ENCODE measurements around the gene SLCO1B3.

DNA sequence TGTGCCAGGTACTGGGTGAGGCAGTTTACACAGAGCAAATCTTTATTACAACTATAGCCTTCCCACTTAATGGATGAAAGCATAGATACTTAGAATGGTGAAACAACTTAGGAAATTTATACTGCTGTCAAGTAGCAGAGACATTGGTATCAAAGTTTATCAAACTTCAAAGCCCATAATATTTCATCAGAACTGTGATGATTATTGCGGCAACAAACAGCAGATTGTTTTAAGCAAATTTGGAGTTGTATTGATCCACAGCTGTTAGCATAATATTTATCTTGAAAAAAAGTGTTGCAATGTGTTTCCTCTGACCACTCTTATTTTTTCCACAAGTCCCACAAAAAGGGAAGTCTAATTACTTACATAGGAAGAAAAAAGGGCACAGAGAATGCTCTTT is 2.0 kb upstream of the SLCO1B3 start:
- TF ChIP-seq, protein P1, sequence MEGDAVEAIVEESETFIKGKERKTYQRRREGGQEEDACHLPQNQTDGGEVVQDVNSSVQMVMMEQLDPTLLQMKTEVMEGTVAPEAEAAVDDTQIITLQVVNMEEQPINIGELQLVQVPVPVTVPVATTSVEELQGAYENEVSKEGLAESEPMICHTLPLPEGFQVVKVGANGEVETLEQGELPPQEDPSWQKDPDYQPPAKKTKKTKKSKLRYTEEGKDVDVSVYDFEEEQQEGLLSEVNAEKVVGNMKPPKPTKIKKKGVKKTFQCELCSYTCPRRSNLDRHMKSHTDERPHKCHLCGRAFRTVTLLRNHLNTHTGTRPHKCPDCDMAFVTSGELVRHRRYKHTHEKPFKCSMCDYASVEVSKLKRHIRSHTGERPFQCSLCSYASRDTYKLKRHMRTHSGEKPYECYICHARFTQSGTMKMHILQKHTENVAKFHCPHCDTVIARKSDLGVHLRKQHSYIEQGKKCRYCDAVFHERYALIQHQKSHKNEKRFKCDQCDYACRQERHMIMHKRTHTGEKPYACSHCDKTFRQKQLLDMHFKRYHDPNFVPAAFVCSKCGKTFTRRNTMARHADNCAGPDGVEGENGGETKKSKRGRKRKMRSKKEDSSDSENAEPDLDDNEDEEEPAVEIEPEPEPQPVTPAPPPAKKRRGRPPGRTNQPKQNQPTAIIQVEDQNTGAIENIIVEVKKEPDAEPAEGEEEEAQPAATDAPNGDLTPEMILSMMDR (conservative IDR thresholded peaks at IDR 0.05) = no peak
- no peak for TF ChIP-seq ZFX (IDR thresholded peaks at IDR 0.05)
